ENCODE results near the gene OBSCN. TPM values are rescaled to one million over a fixed set of nuclear protein-coding genes. Genes with fewer than 3 reads are reported as not detected.

Gene OBSCN
- total and polyA plus RNA-seq, 2 experiments from 2014 or later, result 1.1 to 5.2 TPM

DNA sequence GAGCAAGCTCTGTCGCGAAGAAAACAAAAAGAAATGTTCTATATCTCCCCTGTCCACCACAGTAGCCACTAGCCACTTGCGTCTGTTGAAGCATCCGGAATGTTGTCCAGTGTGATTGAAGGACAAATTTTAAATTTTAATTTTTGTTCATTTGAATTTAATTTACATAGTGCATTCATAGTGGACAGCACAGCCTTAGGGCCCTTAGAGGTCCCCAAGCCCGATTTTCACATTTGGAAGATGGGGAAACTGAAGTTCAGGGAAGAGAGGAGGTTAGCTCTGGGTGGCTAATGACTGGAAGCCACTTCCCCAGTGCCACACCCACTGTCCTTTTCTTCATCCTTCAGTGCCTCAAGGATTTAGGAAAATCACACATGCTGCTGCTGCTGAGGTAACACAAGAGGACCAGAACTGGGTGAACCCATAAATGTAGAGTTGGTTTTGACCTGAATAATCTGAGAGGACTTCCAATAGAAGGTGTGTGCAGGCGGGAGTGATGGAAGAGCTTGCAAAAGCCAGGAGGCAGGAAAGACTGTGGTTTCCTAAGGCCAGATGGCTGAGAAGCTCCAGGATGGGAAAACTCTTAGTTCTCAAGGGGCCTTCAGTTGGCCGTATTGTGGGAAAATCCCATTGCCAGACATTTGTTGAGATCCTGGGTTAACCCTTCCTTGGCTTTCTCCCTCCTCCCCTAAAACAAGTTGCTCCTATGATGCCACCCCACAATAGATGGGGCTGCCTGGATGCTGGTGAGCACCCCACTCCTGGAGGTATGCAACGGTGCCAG lies 149.2 kb downstream of the OBSCN start:
- Histone ChIP-seq H3K9me3 (ENCODE audit: low read depth) (no peaks in the 10 kb centered on the region), H3K4me3 (no peak overlapping the region), H3K36me3 (ENCODE audit: low read depth) (no peaks in the 10 kb centered on the region), H3K79me2 (ENCODE audit: insufficient read depth) (no peaks in the 10 kb centered on the region), H3K4me2 (ENCODE audit: unreplicated experiment) (no peak overlapping the region), H3K27me3 (replicated peaks; ENCODE audit: insufficient read depth) (no peaks in the 10 kb centered on the region), H3K9ac (no peak overlapping the region), H3K4me1 (ENCODE audit: insufficient read depth) (no peaks in the 10 kb centered on the region), H3K27ac (no peak overlapping the region), H4K20me1 (ENCODE audit: insufficient read depth) (no peaks in the 10 kb centered on the region), H3K9me2 (ENCODE audit: insufficient read depth) (no peaks in the 10 kb centered on the region), H3F3A (ENCODE audit: insufficient read depth) (no peaks in the 10 kb centered on the region), H2AFZ (no peak overlapping the region)
- no peak for TF ChIP-seq EZH2 (IDR thresholded peaks at IDR 0.05; ENCODE audit: insufficient read depth, poor library complexity, severe bottlenecking)
- TF ChIP-seq EZH2phosphoT487 (IDR thresholded peaks at IDR 0.05; ENCODE audit: insufficient read depth, low read depth), result no peak
- WGBS, 2 experiments (ENCODE audit: low coverage in 1 of 2, low lambda C conversion rate in 2 of 2, missing lambda C conversion rate in 2 of 2), result 62 to 63% methylated on average over 8 of the region's 8 CpGs
- in situ Hi-C loops (cut with MboI), result no loop called here
- DNase-seq, result no peak

DNA sequence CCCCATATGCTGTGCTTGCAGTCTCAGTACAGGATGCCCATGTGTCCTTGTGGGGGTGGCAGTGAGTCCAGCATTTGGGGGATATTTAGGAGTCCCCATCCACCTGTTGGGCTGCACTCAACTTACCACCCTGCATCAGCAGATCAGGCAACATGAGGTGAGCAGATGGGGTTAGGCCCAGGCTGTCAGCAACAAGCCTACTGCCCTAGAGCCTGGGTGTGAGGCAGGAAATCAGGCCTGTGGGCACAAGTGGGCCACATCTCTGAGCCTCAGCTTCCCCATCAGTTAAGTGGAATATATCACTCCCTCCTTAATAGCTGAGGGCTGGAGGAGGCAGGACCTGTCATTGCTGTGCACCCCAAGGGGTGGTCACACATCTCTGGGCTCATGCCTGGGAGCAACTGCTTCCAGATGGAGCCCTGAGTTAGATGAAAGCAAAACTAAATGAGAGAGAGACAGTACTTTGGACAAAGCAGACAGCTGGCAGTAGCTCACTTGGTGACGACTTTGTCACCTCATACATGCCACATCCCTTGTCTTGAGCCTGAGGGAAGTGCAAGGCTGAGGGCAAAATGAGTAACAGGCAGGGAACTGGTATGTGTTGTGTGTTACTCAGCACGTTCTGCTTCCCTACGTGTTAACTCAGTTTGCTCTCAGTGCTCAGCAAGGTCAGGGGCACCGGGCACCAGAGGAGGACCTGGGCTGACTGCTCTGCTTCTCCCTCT lies 150.4 kb downstream of the OBSCN start:
- no peak overlapping the region for H3K4me3 ChIP-seq
- no peaks in the 10 kb centered on the region for H3K9me3 ChIP-seq (ENCODE audit: low read depth)
- no peak overlapping the region for H3K4me2 ChIP-seq (ENCODE audit: unreplicated experiment)
- no peak overlapping the region for H3K9ac ChIP-seq
- in situ Hi-C loops (cut with MboI), result no loop called here
- no peaks in the 10 kb centered on the region for H3F3A ChIP-seq (ENCODE audit: insufficient read depth)
- no peaks in the 10 kb centered on the region for H4K20me1 ChIP-seq (ENCODE audit: insufficient read depth)
- H3K9me2 ChIP-seq (ENCODE audit: insufficient read depth), result no peaks in the 10 kb centered on the region
- H3K36me3 ChIP-seq (ENCODE audit: low read depth), result no peaks in the 10 kb centered on the region
- no peak overlapping the region for H3K27ac ChIP-seq
- peak; percentile 53 for DNase-seq
- no peaks in the 10 kb centered on the region for H3K27me3 ChIP-seq (replicated peaks; ENCODE audit: insufficient read depth)
- WGBS, 2 experiments (ENCODE audit: low coverage in 1 of 2, low lambda C conversion rate in 2 of 2, missing lambda C conversion rate in 2 of 2), result 25 to 26% methylated on average over 4 of the region's 4 CpGs
- H2AFZ ChIP-seq, result no peak overlapping the region
- no peaks in the 10 kb centered on the region for H3K4me1 ChIP-seq (ENCODE audit: insufficient read depth)
- H3K79me2 ChIP-seq (ENCODE audit: insufficient read depth), result no peaks in the 10 kb centered on the region
- no peak for TF ChIP-seq EZH2 (IDR thresholded peaks at IDR 0.05; ENCODE audit: insufficient read depth, poor library complexity, severe bottlenecking)
- TF ChIP-seq EZH2phosphoT487 (IDR thresholded peaks at IDR 0.05; ENCODE audit: insufficient read depth, low read depth), result no peak

DNA sequence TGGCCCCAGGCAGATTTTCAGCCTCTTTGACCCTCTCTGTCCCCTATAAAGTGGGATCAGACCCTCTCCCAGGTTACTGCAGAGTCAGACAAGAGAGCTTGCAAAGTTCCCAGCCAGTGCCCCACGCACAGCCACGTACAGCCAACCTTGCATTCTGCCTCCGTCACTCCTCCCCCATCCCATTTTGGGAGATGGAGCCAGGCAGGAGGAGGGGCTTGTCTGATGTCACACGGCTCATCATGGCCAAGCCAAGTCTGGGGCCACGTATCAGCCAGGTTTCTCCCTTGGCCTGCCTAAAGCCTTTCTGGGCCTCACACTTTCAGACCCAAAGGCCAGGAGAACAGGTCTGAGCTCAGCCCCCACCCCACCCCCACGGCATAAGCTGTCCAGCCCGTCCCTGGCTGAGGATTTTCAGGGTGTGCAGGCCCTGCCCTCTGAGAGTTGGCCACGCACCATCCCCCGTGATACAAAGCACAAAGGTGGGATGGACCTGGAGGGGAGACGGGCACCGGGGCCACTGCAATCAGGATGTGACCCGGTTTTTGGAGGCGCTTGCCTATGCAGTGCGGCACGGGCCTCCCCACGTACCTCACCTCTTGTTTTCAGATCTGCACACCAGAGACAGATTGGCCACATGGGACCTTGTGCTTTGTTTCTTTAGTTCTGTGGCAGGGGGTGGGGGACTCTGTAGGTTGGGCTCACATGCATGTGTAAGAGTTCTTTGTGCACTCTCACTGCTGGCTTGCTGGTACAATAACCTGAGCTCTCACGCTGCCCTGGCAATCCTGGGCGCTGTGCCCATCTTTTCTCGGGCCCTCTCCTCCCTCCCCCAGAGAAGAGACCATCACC lies 151.1 kb downstream of the OBSCN start:
- 78 to 80% methylated on average over 18 to 19 of the region's 19 CpGs for WGBS, 2 experiments (ENCODE audit: low coverage in 1 of 2, low lambda C conversion rate in 2 of 2, missing lambda C conversion rate in 2 of 2)
- no peak overlapping the region for H3K4me3 ChIP-seq

More for the DNA sequence above, 151.1 kb downstream of the OBSCN start:
- DNase-seq, result no peak
- TF ChIP-seq EZH2phosphoT487 (IDR thresholded peaks at IDR 0.05; ENCODE audit: insufficient read depth, low read depth), result no peak
- no peak for TF ChIP-seq EZH2 (IDR thresholded peaks at IDR 0.05; ENCODE audit: insufficient read depth, poor library complexity, severe bottlenecking)
- no peak overlapping the region for H2AFZ ChIP-seq
- H3K9me3 ChIP-seq (ENCODE audit: low read depth), result no peaks in the 10 kb centered on the region
- no peaks in the 10 kb centered on the region for H4K20me1 ChIP-seq (ENCODE audit: insufficient read depth)
- H3K79me2 ChIP-seq (ENCODE audit: insufficient read depth), result no peaks in the 10 kb centered on the region
- no peaks in the 10 kb centered on the region for H3F3A ChIP-seq (ENCODE audit: insufficient read depth)
- no peak overlapping the region for H3K9ac ChIP-seq
- H3K36me3 ChIP-seq (ENCODE audit: low read depth), result no peaks in the 10 kb centered on the region
- in situ Hi-C loops (cut with MboI), result no loop called here
- H3K27me3 ChIP-seq (replicated peaks; ENCODE audit: insufficient read depth), result no peaks in the 10 kb centered on the region
- H3K4me1 ChIP-seq (ENCODE audit: insufficient read depth), result no peaks in the 10 kb centered on the region
- H3K9me2 ChIP-seq (ENCODE audit: insufficient read depth), result no peaks in the 10 kb centered on the region
- H3K27ac ChIP-seq, result no peak overlapping the region
- no peak overlapping the region for H3K4me2 ChIP-seq (ENCODE audit: unreplicated experiment)
